Measurements from ENCODE around the gene TDP1. TPM values are rescaled to one million over a fixed set of nuclear protein-coding genes. Genes with fewer than 3 reads are reported as not detected.
A peak's percentile ranks its signal among the peaks of the same experiment; 100 is the strongest.

TDP1 gene
- total and polyA plus RNA-seq, 2 of the 13 experiments (the other 11 are each of a cell fraction or from before 2014, with no cell fraction given): 16.4 to 31.2 TPM

GRCh38 chr14:90062127-90062794 is 106.5 kb downstream of the TDP1 start:
- 0% methylated on average over 2 of the region's 63 CpGs for WGBS (ENCODE audit: low lambda C conversion rate)
- ChIA-PET POLR2A (no interaction called here), CTCF (ENCODE audit: low intra/inter-chr PET ratio, low total read pairs) (no interaction called here)
- no peaks in the 10 kb centered on the region for H3K9me3 ChIP-seq (ENCODE audit: low read length)
- TF ChIP-seq ZKSCAN5 (CRISPR knock-in tag; IDR thresholded peaks at IDR 0.05) (no peak), KDM5B (CRISPR knock-in tag; IDR thresholded peaks at IDR 0.05; ENCODE audit: borderline replicate concordance) (0 out of 2 replicates have a peak, but pooled peaks have one; percentile 40), ZNF720 (CRISPR knock-in tag; IDR thresholded peaks at IDR 0.05) (no peak), HES4 (CRISPR knock-in tag; IDR thresholded peaks at IDR 0.05; ENCODE audit: borderline replicate concordance) (no peak), ZNF800 (CRISPR knock-in tag; IDR thresholded peaks at IDR 0.05) (peak; percentile 96), KDM2A (CRISPR knock-in tag; IDR thresholded peaks at IDR 0.05; ENCODE audit: borderline replicate concordance, low read depth) (0 out of 2 replicates have a peak, but pooled peaks have one; percentile 16), ZNF687 (CRISPR knock-in tag; IDR thresholded peaks at IDR 0.05) (peak; percentile 64), ZNF777 (CRISPR knock-in tag; IDR thresholded peaks at IDR 0.05) (peak; percentile 74; the same call in 1 of the 2 replicates), GATA4 (IDR thresholded peaks at IDR 0.05; ENCODE audit: borderline replicate concordance, low read depth) (no peak), GMEB2 (CRISPR knock-in tag; IDR thresholded peaks at IDR 0.05; ENCODE audit: low read depth) (no peak)
- DNase-seq (ENCODE audit: low spot score) (no peak), FAIRE-seq (no peak), ATAC-seq (peak; percentile 41)
- H2AFZ ChIP-seq (ENCODE audit: low read length): no peak overlapping the region
- H3K4me3 ChIP-seq (replicated peaks in 1 of 3; ENCODE audit: insufficient read depth in 1 of 3, low read depth in 2 of 3, low read length in 3 of 3): peak overlapping the region; percentile 42 to 72 (median 45); a peak in 4 of 6 replicates
- no peaks in the 10 kb centered on the region for H3K36me3 ChIP-seq (replicated peaks in 1 of 2; ENCODE audit: control insufficient read depth in 1 of 2, insufficient read depth in 2 of 2, low read length in 2 of 2)
- H3K9ac ChIP-seq (ENCODE audit: insufficient read depth, low read depth, low read length): no peak overlapping the region
- H3K4me2 ChIP-seq (ENCODE audit: low read depth, low read length): peak overlapping the region; percentile 84
- H3K79me2 ChIP-seq (ENCODE audit: insufficient read depth, low read length): no peaks in the 10 kb centered on the region
- H4K20me1 ChIP-seq (ENCODE audit: insufficient read depth, low read length): no peaks in the 10 kb centered on the region
- no TSS peak for BruUV-seq (replicated peaks)
- no peak overlapping the region for H3K27ac ChIP-seq (ENCODE audit: extremely low read length, insufficient read depth, low read length)
- peaks cover 3 to 37% of the 10 kb centered on the region in 2 experiments for H3K27me3 ChIP-seq (ENCODE audit: control insufficient read depth in 1 of 2, insufficient read depth in 2 of 2, low read length in 2 of 2)
- intact Hi-C loops (cut with micrococcal nuclease; ENCODE audit: unreplicated experiment): no loop called here
- H3K4me1 ChIP-seq (ENCODE audit: insufficient read depth, low read length): peaks cover 24% of the 10 kb centered on the region
- in situ Hi-C loops (cut with HindIII; ENCODE audit: extremely low pct_ligation_motif_present, low pct_unique_long_range_greater_than_20kb): loop anchor here (5.0 kb wide), 1 partner anchor 90 kb away; no protein-coding TSS in a partner anchor

Measured in HepG2 (cell line).